T-helper 2 cell (primary cell): ENCODE data around the gene TTC7B.

Experiments
- DNase-seq, 5 experiments: peaks; one replicate each; pipeline versions ENCODE4 v3.0.0 to v3.0.0-alpha.2; 2012 to 2022

TTC7B gene

GRCh38 chr14:90571149-90571947 is 244.9 kb downstream of the TTC7B start:
- DNase-seq = no peak

GRCh38 chr14:90570461-90570860 is 245.8 kb downstream of the TTC7B start:
- DNase-seq = no peak

- no peak for DNase-seq
Observed at GRCh38 chr14:90569606-90570387, 246.4 kb downstream of the TTC7B start.

GRCh38 chr14:90569201-90569600 is 247.0 kb downstream of the TTC7B start:
- DNase-seq = no peak

- no peak for DNase-seq
Observed at GRCh38 chr14:90568405-90568804, 247.8 kb downstream of the TTC7B start.

- DNase-seq = no peak
Observed at GRCh38 chr14:90567991-90568390, 248.2 kb downstream of the TTC7B start.

GRCh38 chr14:90567191-90567590 is 249.0 kb downstream of the TTC7B start:
- DNase-seq = no peak

- no peak for DNase-seq
Observed at GRCh38 chr14:90566481-90566880, 249.7 kb downstream of the TTC7B start.

- no peak for DNase-seq
Observed at GRCh38 chr14:90564496-90564895, 251.7 kb downstream of the TTC7B start.

- DNase-seq = no peak
Observed at GRCh38 chr14:90562652-90563051, 253.6 kb downstream of the TTC7B start.

GRCh38 chr14:90561920-90562319 is 254.3 kb downstream of the TTC7B start:
- DNase-seq = no peak

GRCh38 chr14:90560991-90561390 is 255.2 kb downstream of the TTC7B start:
- DNase-seq = no peak

GRCh38 chr14:90560558-90560957 is 255.7 kb downstream of the TTC7B start:
- DNase-seq = no peak

GRCh38 chr14:90559811-90560492 is 256.3 kb downstream of the TTC7B start:
- no peak for DNase-seq

GRCh38 chr14:90558983-90559590 is 257.1 kb downstream of the TTC7B start:
- no peak for DNase-seq

- DNase-seq = no peak
Observed at GRCh38 chr14:90558041-90558982, 257.9 kb downstream of the TTC7B start.

GRCh38 chr14:90557516-90557915 is 258.7 kb downstream of the TTC7B start:
- DNase-seq = no peak

- no peak for DNase-seq
Observed at GRCh38 chr14:90556666-90557450, 259.4 kb downstream of the TTC7B start.

- no peak for DNase-seq
Observed at GRCh38 chr14:90556012-90556477, 260.2 kb downstream of the TTC7B start.

- DNase-seq = no peak
Observed at GRCh38 chr14:90555126-90556011, 260.9 kb downstream of the TTC7B start.
